ENCODE measurements around the gene FGGY. TPM values are rescaled to one million over a fixed set of nuclear protein-coding genes. Genes with fewer than 3 reads are reported as not detected.
"Not testable (repeated sequence)": the region's sequence is repeated elsewhere in the genome, so short reads cannot be mapped to it uniquely, and the experiment has no call there.

The FGGY gene
- total RNA-seq, 1 donor from 2014 or later: 9.0 TPM

DNA sequence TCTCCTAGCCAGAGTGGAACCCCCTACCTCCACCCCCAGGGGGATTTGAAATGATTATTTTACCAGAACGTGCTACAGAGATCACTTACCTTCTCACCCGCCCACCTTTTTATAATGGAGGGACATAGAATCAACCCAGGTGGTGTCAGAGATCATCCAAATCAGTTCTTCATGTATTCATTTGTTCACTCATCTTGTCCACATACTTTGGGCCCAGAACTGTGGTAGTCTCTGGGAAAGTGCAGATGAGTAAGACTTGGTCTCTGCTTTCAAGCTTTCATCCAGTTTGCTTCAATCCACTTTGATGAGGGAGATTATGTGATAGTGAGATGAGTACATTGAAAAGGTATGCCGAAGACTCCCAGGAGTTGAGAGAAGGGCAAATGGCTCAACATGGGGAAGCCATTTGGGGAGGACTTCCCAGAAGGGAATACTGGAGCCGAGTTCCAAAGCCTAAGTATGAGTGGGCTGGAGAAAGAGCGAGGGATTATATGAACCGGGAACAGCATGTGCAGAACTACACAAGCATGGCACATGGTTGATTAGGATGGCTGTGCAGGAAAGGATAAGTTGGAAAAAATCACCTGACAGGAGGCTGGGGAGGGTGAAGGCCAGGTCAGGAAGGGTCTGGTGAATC lies 1.9 kb downstream of the FGGY start:
- Mint-ChIP-seq H3K27me3 (ENCODE audit: low read depth) (no peaks in the 10 kb centered on the region), H3K4me1 (ENCODE audit: low read depth) (peaks cover 13% of the 10 kb centered on the region), H3K27ac (ENCODE audit: unreplicated experiment) (no peak overlapping the region), H3K4me3 (ENCODE audit: unreplicated experiment) (no peak overlapping the region), H3K9me3 (ENCODE audit: low read depth) (peaks cover 4% of the 10 kb centered on the region), H3K36me3 (ENCODE audit: low read depth) (peaks cover 7% of the 10 kb centered on the region)
- TF ChIP-seq, protein P1, sequence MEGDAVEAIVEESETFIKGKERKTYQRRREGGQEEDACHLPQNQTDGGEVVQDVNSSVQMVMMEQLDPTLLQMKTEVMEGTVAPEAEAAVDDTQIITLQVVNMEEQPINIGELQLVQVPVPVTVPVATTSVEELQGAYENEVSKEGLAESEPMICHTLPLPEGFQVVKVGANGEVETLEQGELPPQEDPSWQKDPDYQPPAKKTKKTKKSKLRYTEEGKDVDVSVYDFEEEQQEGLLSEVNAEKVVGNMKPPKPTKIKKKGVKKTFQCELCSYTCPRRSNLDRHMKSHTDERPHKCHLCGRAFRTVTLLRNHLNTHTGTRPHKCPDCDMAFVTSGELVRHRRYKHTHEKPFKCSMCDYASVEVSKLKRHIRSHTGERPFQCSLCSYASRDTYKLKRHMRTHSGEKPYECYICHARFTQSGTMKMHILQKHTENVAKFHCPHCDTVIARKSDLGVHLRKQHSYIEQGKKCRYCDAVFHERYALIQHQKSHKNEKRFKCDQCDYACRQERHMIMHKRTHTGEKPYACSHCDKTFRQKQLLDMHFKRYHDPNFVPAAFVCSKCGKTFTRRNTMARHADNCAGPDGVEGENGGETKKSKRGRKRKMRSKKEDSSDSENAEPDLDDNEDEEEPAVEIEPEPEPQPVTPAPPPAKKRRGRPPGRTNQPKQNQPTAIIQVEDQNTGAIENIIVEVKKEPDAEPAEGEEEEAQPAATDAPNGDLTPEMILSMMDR (IDR thresholded peaks at IDR 0.05): no peak
- DNase-seq (ENCODE audit: low spot score): no peak

DNA sequence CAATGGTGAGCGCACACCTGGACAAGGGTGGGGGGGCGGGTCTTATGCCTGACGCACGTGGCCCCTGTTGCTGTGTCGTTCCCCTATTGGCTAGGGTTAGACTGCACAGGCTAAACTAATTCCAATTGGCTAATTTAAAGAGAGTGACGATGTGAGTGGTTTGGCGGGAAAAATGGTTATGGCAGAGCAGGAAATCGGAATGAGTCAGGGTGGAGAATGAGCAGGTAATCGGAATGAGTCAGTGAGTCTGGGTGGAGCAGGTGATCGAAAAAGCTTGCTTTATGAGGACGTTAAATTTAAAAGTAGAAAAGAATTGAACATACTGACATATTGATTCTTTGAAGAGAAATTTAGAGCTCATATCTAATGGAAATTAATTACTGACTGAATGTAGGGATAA lies 2.8 kb downstream of the FGGY start:
- not testable (repeated sequence) for DNase-seq (ENCODE audit: low spot score); H3K4me3 Mint-ChIP-seq (ENCODE audit: unreplicated experiment); H3K27me3 Mint-ChIP-seq (ENCODE audit: low read depth); H3K27ac Mint-ChIP-seq (ENCODE audit: unreplicated experiment); H3K36me3 Mint-ChIP-seq (ENCODE audit: low read depth)
- Mint-ChIP-seq H3K9me3 (ENCODE audit: low read depth) (peaks cover 13% of the 10 kb centered on the region), H3K4me1 (ENCODE audit: low read depth) (peaks cover 13% of the 10 kb centered on the region)

DNA sequence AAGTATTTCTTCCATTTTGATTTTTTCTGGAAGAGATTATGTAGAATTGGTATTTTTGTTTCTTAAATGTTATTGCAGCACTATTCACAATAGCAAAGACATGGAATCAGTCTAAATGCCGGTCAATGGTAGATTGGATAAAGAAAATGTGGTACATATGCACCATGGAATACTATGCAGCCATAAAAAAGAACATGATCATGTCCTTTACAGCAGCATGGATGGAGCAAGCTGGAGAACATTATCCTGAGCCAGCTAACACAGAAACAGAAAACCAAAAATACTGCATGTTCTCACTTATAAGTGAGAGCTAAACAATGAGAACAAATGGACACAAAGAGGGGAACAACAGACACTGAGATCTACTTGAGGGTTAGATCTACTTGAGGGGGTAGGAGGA lies 5.4 kb downstream of the FGGY start:
- H3K4me3 Mint-ChIP-seq (ENCODE audit: unreplicated experiment): no peak overlapping the region
- DNase-seq (ENCODE audit: low spot score): no peak
- no peak overlapping the region for H3K27ac Mint-ChIP-seq (ENCODE audit: unreplicated experiment)
- TF ChIP-seq, protein P1 (IDR thresholded peaks at IDR 0.05): no peak
- no peaks in the 10 kb centered on the region for H3K27me3 Mint-ChIP-seq (ENCODE audit: low read depth)
- peaks cover 16% of the 10 kb centered on the region for H3K36me3 Mint-ChIP-seq (ENCODE audit: low read depth)
- H3K4me1 Mint-ChIP-seq (ENCODE audit: low read depth): peaks cover 10% of the 10 kb centered on the region
- peaks cover 28% of the 10 kb centered on the region for H3K9me3 Mint-ChIP-seq (ENCODE audit: low read depth)

DNA sequence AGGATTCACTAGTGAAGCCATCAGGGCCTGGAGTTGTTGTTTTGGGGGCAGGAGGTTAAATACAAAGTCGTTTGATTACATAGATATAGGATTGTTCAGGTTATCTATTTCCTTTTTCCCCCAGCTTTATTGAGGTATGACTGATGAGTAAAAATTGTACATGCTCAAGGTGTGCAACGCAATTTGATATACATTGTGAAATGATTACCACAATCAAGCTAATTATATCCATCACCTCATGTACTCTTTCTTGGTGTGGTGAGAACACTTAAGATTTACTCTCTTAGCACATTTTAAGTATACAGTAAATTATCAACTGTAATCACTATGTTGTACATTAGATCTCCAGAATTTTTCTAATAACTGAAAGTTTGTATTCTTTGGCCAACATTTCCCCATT lies 6.0 kb downstream of the FGGY start:
- Mint-ChIP-seq H3K27me3 (ENCODE audit: low read depth) (no peaks in the 10 kb centered on the region), H3K4me1 (ENCODE audit: low read depth) (peaks cover 5% of the 10 kb centered on the region), H3K27ac (ENCODE audit: unreplicated experiment) (no peak overlapping the region), H3K9me3 (ENCODE audit: low read depth) (peaks cover 28% of the 10 kb centered on the region), H3K36me3 (ENCODE audit: low read depth) (peaks cover 16% of the 10 kb centered on the region), H3K4me3 (ENCODE audit: unreplicated experiment) (no peak overlapping the region)
- DNase-seq (ENCODE audit: low spot score): no peak
- TF ChIP-seq, protein P1 (IDR thresholded peaks at IDR 0.05): no peak

- H3K36me3 Mint-ChIP-seq (ENCODE audit: low read depth): peaks cover 16% of the 10 kb centered on the region
- peaks cover 28% of the 10 kb centered on the region for H3K9me3 Mint-ChIP-seq (ENCODE audit: low read depth)
- H3K4me1 Mint-ChIP-seq (ENCODE audit: low read depth): no peaks in the 10 kb centered on the region
- no peak for DNase-seq (ENCODE audit: low spot score)
- H3K27me3 Mint-ChIP-seq (ENCODE audit: low read depth): no peaks in the 10 kb centered on the region
- TF ChIP-seq, protein P1 (IDR thresholded peaks at IDR 0.05): no peak
- H3K27ac Mint-ChIP-seq (ENCODE audit: unreplicated experiment): no peak overlapping the region
- no peak overlapping the region for H3K4me3 Mint-ChIP-seq (ENCODE audit: unreplicated experiment)
Observed at GRCh38 chr1:59305188-59305587, 8.3 kb downstream of the FGGY start.

- H3K36me3 Mint-ChIP-seq (ENCODE audit: low read depth): peaks cover 12% of the 10 kb centered on the region
- H3K27me3 Mint-ChIP-seq (ENCODE audit: low read depth): peaks cover 7% of the 10 kb centered on the region
- TF ChIP-seq, protein P1 (IDR thresholded peaks at IDR 0.05): no peak
- no peak overlapping the region for H3K27ac Mint-ChIP-seq (ENCODE audit: unreplicated experiment)
- peaks cover 26% of the 10 kb centered on the region for H3K9me3 Mint-ChIP-seq (ENCODE audit: low read depth)
- no peak for DNase-seq (ENCODE audit: low spot score)
- no peaks in the 10 kb centered on the region for H3K4me1 Mint-ChIP-seq (ENCODE audit: low read depth)
- no peak overlapping the region for H3K4me3 Mint-ChIP-seq (ENCODE audit: unreplicated experiment)
Observed at GRCh38 chr1:59307591-59307990, 10.7 kb downstream of the FGGY start.

Measured in chondrocyte (in vitro differentiated cells).